Measurements from ENCODE around the gene CDK5R1. TPM values are rescaled to one million over a fixed set of nuclear protein-coding genes. Genes with fewer than 3 reads are reported as not detected.
"Not testable (repeated sequence)": the region's sequence is repeated elsewhere in the genome, so short reads cannot be mapped to it uniquely, and the experiment has no call there.

CDK5R1 gene
- 3.1 TPM for total RNA-seq

DNA sequence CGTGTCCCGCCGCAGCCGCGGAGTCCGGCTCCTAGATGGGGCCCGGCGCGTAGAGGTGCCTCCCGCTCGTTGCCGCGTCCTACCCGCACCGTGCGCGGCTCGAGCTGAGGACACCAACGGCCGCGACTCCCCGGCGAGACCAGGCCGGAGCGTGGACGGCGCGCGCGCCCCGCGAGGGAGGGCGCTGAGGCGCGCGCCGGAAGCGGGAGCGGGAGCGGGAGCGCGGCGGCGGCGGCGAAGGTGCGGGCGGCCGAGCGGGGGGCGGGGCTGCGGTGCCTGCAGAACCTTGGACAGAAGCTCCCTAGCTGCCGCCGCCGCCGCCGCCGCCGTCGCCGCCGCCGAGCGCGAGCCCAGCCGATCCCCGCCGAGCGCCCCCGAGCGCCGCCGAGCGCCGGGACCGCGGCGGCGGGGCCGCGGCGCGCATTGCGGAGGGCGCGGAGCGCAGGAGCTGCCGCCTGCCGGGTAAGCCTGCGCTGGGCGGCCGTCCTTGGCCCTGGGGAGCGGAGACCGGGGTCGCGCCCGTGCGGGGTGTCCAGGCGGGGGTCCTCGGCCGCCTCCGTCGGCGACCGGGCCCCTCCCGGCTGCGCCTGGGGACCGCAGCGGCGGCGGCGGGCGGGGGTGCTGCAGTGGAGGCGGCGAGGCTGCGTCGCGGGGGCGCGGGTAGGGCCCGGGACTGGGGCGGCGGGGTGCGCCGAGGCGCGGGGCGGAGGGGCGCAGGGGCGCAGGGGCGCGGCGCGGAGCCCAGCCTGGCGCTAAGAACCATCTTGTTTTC lies at the start of gene CDK5R1:
Gene CDK5R1, plus strand, starts transcription at position 293 of the 772 bp plus-strand sequence. CDS start 628 bp downstream, outside the sequence.
- DNase-seq, result peak; percentile 86

DNA sequence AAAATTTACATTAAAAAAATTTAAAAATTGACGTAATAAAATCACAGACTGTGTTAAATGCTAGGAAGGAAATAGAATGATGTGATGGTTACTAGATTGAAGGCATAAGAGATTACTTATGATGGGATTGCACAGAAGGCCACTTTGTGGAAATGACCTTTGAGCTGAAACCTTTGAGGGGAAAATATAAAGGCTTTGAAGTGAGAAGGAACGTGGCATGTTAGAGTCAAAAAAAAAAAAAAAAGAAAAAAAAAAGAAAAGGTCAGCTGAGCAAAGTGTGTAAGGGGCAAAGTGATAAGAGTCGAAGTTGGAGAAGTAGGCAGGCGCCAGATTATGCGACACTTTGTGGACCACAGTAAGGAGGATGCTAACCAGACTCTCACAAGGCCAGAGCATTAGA lies 46.1 kb upstream of the CDK5R1 start:
- DNase-seq, result no peak

DNA sequence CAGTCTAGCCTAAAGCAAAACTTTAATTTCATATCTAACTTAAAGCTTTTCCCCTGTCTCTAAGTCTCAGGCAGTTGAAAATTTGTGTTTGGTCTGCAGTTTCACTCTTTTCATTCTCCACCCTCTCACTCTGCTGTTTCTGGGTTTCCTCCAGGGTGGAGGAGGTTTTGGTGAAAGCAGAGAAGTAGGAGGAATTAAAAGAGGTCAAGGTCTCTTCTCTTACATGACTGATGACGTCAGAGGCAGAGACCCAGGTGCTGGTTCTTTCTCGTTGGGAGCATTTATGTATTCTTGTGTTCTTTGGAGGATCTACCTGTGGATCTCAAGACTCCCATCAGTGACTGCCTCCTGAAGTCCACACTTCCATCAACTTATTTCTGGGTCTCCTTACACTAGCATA lies 44.9 kb upstream of the CDK5R1 start:
- no peak for DNase-seq

DNA sequence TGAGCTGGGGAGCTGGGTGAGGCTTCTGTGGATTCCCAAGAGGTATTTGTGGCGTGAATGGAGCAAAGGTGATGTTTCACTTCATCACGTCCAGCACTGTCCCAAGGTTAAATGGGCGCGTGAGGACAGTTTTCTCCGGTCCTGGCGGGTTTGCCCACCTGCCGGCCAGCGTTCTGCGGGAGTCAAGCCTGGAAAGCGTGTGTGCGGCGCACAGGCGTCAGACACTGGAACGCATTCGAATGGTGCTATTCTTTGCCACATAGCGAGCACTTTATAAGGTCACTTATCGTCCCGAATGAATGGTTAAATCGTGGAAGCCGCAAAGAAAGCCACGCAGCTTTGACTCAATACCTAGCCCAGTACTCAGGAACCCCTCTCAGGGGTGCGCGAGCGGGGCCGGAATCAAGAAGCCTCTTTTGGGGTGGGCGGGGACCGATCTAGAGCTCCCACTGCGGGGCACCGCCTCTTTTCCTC lies 42.9 kb upstream of the CDK5R1 start:
- DNase-seq, result no peak

DNA sequence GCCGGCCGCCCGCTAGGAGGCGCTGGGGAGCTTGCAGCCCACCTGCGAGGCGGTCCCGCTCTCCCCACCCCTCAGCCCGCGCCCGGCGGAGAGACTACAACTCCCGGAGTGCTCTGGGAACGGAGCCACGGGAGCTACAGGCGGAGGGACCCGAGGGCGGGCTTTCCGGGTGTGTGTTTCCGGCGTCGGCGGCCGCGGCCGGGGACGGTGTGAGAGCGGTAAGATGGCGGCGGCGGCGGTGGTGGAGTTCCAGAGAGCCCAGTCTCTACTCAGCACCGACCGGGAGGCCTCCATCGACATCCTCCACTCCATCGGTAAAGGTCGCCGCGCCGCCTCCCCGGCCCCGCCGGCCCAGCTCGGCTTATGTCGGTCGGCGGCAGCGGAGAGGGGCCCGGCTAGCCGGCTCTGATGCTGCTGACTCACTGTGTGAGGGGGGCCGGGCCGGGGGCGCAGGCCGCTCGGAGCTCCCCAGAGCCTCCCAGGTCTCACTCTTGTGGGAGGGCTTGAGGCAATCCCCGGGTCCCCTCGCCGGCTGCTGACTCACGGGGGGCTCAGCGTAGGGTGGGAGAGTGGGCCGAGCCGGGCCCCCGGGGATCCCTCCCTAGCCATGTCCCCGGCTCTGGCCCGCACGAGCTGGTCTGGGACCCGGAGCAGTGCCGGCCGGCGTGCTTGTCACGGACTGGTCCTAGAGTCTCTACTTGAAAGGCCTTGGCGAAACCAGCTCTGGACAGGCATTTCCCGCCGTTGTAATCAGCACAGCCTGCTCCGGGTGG lies 42.3 kb upstream of the CDK5R1 start, which contains the start of gene PSMD11:
Gene PSMD11, plus strand, starts transcription at position 210 of the 773 bp plus-strand sequence. Its CDS starts 14 bp downstream, at position 224.
- peak; percentile 99 for DNase-seq

DNA sequence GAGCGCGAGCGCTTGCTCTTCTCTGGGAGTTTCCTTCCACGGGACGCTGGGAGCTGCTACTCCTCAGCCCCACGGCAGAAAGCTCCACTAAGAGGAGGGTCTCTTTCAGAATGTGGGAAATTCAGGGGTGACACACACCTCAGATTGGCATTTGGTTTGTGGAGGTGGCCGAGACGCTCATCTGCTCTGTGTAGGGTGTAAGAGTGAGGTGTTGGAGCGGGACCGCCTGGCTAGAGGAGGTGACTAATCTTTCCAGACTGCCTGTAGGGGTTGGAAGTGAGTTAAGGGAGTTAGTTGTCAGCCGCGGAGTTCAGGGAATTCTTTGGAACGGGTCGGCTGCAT lies 41.7 kb upstream of the CDK5R1 start:
- DNase-seq, result peak; percentile 43

DNA sequence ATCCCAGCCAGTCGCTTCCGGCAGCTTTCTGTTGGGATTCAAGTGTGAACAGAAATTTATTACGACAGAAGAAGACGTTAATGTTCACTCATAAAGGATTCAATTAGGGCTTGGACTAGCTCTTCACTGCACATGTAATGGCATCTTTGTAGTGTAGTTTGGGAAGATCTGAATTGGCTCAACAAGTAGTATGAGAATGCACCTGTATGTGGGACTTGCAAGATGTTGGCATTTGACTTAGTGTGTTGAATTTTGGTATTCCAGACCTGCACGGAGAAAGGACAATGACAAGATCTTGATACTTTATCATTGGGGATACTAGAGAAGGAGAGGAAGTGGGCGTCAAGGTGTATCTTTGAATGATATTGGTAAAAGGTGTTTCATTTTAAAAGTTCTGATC lies 41.3 kb upstream of the CDK5R1 start:
- no peak for DNase-seq

DNA sequence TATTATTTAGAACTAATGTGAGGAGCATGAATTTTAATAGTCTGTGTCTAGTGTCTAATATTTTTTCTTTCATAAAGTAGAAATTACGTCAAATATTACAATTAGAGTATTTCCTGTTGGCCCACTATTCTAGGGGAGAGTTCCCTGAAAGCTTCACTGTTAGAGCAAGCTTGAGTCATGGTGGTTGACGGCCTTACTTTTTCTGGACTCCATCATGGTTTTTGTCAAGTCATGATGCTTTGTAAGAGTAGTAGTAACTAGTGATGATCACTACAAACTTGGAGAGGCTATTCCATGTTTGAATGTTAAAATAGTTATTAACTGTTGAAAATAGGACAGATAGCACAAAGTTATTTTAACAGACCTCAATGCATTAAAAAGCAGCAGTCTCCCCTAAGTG lies 40.8 kb upstream of the CDK5R1 start:
- no peak for DNase-seq

DNA sequence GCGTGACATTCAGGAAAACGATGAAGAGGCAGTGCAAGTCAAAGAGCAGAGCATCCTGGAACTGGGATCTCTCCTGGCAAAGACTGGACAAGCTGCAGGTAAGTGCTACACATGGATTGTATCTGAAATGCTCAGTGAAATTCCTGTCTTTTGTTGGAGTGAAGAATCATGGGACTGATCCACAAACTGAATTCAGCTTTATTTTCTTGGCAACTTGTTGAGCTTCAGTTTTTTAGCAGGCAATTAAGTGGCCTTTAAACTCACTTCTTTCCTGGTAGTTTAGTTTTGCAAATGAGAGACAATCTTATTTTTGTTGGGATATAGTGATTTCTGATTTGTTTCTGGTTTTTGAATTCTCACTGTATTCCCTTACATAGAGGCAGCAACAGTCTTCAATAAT lies 39.8 kb upstream of the CDK5R1 start:
- DNase-seq, result no peak

DNA sequence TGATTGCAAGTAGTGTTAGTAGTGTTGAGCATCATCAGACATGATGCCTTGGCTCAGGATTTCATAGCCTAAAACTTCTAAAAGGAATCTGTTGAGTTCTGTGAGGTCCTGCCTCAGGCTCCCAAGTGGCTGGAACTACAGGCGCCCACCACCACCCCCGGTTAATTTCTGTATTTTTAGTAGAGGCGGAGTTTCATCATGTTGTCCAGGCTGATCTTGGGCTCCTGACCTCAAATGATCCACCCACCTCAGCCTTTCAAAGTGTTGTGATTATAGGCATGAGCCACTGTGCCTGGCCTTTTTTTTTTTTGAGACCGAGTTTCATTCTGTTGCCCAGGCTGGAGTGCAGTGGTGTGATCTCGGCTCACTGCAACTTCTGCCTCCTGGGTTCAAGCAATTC lies 36.8 kb upstream of the CDK5R1 start:
- DNase-seq, result no peak

DNA sequence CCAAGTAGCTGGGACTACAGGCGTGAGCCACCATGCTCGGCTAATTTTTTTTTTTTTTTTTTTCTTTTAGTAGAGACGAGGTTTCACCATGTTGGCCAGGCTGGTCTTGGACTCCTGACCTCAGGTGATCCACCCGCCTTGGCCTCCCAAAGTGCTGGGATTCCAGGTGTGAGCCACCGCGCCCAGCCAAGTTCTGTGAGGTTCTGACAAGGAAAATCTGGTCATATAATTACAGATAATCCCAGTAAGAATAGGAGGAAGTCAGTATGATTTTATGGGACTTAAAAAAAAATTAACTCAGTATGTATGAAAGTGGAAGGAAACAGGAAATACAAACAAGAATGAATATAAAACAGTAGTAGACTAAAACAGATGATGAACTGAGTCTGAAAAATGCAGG lies 36.4 kb upstream of the CDK5R1 start:
- not testable (repeated sequence) for DNase-seq

DNA sequence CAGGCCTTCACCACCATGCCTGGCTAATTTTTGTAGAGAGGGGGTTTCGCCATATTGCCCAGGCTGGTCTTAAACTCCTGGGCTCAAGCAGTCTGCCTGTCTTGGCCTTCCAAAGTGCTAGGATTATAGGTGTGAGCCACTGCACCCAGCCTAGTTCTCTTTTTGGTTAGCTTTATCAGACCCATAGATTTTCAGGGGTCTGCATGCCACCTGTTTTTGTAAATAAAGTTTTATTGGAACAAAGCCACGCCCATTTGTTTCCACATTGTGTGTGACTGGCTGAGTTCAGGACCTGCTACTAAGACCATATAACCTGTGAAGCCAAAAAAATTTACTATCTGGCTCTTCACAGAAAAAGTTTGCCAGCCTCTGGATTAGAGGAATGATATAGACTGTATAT lies 34.9 kb upstream of the CDK5R1 start:
- DNase-seq, result no peak

DNA sequence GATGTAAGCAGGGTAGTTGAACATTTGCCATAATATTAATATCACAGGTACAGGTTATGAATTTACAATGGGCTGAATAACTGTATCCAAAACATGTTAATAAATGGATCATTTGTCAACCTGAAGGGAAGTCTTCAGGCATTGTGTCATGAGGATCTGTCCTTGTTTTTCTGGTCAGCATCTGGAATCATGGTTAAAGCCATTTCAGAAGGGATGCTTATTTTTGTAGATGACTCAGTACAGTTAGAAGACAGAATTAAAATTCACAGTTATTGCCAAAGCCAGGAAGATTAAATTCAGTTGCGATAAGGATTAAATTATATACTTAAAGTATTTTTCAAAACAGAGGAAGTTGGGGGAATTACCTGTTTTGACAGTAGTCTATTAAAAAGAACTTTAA lies 34.5 kb upstream of the CDK5R1 start:
- no peak for DNase-seq

DNA sequence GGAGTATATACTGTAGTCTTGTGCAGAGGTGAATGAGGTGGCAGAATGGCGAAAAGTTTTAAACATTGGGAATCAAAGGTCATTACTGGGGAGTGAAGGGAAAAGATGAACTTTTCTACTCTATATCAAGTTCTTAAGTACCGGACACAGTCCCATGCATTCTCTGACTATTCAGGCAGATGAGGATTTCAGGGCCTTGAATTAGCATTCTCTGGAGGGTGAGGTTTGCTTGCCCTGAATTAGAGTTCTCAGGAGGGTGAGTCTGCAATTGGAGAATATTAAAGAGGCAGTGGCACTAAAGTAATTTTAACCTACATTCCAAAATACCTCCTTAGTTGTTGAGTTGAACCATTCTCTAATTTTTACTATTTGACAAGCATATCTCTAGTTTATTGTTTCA lies 33.4 kb upstream of the CDK5R1 start:
- DNase-seq, result no peak

DNA sequence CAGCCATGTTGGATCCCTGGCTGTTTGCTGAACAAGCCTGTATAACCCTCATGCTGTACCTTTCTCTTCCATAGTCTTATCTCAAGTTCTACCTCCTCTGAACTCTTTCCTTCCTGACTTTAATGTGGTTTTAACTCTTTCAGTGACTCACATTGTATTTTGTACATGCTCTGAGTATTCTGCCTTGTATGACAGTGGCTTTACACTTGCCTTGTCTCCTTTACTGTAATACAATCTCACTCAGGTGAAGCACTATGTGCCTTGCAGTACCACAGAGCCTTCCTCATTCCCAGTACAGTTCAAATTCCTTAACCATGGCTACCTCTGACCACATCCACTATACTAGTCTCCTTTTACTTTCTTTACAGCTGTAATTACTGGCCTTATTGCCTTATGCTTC lies 28.4 kb upstream of the CDK5R1 start:
- no peak for DNase-seq

DNA sequence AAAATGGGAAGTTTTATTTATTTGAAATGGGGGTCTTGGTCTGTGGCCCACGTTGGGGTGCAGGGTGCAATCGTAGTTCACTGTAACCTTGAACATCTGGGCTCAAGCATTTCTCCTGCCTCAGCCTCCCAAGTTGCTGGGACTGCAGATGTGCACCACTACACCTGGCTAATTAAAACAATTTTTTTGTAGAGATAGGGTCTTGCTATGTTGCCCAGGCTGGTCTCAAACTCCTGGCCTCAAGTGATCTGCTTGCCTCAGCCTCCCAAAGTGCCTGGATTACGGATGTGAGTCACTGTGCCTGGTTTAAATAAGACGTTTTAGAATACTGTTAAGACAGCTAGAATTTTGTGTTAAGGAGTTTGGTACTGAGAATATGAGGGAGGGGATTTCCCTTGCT lies 26.7 kb upstream of the CDK5R1 start:
- DNase-seq, result no peak

DNA sequence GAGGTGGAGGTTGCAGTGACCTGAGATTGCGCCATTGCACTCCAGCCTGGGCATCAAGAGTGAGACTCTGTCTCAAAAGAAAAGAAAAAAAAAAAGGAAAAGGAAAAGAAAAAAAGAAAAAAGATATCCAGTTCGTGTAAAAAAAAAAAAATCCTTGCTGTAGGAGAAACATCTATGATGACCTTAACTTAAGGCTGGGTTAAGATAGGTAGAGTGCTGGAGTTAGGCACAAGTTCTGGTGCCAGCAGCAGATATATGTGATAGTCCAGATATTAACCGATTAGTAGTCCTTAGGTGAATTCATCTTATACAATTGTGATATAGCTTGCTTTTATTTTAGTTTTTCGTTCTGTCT lies 25.3 kb upstream of the CDK5R1 start:
- no peak for DNase-seq

DNA sequence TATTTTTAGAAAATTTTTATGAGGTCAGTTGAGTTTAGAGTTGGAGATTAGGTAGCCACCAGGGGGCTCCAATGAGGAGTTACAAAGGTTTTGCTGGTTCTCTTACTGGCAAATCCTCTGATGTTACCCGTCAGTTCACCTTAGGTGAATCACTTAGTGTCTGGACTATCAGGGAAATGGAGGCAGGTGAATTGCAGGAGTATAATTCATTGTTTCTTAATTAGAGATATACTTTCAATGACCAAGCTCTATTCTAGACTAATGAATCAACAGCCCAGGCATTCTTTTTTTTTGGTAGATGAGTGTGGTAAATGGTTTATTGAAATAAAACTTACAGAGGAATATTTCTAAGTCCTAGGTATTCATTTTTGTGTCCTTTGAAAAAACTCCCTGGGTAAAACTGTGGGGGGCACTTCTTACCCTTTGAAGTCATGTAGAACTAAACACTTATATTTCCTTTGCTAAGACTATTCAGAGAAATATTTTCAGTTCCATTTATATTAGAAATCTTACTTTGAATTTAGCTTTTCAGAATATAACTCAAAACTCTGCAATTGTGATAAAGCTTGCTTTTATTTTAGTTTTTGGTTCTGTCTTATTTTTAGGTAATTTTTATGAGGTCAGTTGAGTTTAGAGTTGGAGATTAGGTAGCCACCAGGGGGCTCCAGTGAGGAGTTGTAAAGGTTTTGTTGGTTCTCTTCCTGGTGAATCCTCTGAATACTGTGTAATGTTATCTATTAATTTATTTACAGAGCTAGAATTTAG lies 24.8 kb upstream of the CDK5R1 start:
- peak; percentile 61 for DNase-seq

DNA sequence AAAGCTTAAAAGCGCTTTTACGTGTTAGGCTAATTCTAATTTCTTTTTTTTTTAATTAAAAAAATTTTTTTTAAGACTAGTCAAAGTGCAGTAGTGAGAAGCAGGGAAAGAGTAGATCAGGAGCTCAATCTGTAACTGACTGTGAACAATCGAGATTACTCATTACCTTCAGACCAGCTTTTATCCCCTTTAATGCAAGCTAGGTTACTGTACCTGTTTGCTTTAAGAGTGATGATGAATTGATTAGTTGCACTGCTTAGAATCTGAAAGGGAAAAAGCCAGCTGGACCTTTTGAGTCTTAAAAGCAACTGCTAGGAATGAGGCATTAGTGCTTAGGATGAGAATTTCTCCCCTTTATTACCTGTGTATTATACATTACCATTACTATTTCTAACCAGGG lies 23.5 kb upstream of the CDK5R1 start:
- no peak for DNase-seq

DNA sequence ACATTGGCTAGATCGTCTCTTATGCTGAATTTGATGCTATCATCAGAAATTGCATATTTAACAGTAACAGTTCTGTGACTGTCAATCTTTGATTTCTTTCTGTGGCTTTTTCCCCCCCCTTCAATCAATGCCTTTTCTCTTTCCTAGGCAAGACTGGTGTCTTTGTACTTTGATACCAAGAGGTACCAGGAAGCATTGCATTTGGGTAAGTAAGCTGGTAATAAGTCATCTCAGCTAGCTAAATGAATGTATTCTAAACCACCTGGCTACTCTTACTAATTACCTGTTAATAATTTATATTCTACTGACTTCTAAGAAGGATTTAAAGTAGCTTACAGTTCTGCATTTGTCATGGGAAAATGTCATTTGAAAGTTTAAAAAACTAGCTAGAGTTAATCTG lies 22.4 kb upstream of the CDK5R1 start:
- DNase-seq, result no peak

DNA sequence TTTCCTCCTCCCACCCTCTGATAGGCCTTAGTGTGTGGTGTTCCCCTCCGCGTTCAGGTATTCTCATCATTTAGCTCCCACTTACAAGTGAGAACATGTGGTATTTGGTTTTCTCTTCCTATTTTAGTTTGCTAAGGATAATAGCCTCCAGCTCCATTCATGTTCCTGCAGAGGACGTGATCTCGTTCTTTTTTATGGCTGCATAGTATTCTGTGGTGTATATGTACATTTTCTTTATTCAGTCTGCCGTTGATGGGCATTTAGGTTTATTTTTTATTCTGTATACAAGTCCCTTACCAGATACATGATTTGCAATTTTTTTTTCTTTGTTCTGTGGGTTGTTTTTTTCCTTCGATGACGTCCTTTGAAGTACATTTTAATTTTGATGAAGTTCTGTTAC lies 18.8 kb upstream of the CDK5R1 start:
- no peak for DNase-seq

DNA sequence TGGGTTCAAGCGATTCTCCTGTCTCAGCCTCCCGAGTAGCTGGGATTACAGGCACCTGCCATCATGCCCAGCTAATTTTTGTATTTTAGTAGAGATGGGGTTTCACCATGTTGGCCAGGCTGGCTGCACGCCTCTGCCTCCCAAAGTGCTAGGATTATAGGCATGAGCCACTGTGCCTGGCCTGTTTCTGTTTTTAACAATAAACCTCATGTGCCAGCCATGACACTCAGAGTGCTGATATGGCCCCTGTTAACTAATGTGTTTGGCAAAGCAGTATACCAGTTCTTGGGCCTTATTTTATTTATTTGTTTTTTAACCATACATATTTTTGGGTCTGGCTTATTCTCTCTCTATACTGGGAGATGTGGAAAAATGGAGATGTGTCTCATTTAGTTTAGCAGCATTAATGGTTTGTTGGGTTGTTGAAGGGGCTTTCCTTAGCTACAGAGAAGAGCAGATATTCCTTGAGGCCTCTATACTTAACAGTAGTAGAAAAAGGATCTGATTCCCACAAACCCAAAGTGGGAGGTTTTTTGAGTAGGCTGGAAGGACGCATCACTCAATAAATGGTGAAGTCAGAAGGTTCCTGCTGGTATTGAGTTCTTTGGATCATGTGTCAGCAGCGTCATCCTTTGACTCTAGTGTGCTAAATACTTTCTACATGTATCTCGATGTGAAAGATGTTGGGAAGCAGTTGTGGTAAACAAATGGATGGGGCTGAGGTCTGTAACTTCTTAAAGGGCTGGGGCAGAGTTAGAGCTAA lies 16.2 kb upstream of the CDK5R1 start:
- no peak for DNase-seq

Measured in tongue (tissue), 2 donors.